MG63 (cell line): ENCODE measurements around the gene BRCA1. TPM values are rescaled to one million over a fixed set of nuclear protein-coding genes. Genes with fewer than 3 reads are reported as not detected.
"Not testable (repeated sequence)": the region's sequence is repeated elsewhere in the genome, so short reads cannot be mapped to it uniquely, and the experiment has no call there.

Source experiments
- DNase-seq: peaks from one replicate; pipeline ENCODE4 v3.0.0-alpha.2; 2020
- H3K27me3 ChIP-seq: fragments of 250-450 bp; sonication (Bioruptor Pico); 2 replicates; pipeline ENCODE4 v1.5.1; 2020; ENCODE audit warnings: mild to moderate bottlenecking, moderate library complexity
- H3K36me3 ChIP-seq: fragments of 250-450 bp; sonication (Bioruptor Pico); 2 replicates; pipeline ENCODE4 v1.5.1; 2020; ENCODE audit warnings: mild to moderate bottlenecking, moderate library complexity
- H3K4me3 ChIP-seq: fragments of 250-450 bp; sonication (Bioruptor Pico); 2 replicates; pipeline ENCODE4 v1.5.1; 2020; ENCODE audit warnings: mild to moderate bottlenecking, moderate library complexity
- H3K9me3 ChIP-seq: fragments of 250-450 bp; sonication (Bioruptor Pico); 2 replicates; pipeline ENCODE4 v1.5.1; 2020; ENCODE audit warnings: mild to moderate bottlenecking, moderate library complexity
- total RNA-seq: library from RNA; depleted of rRNA; stranded (reverse); fragments of >200 nt; shearing (Covaris generic); gene quantifications from 2 replicates; pipeline ENCODE4 v1.2.3, GENCODE V29; 2014; ENCODE audit warnings: low replicate concordance; rRNA removed

BRCA1 gene
- total RNA-seq, 1 experiment from 2014 or later = 30.8 TPM

GRCh38 chr17:43003542-43004172 lies 121.5 kb downstream of the BRCA1 start:
- Histone ChIP-seq H3K4me3 (no peak overlapping the region), H3K9me3 (no peaks in the 10 kb centered on the region), H3K36me3 (peaks cover 65% of the 10 kb centered on the region), H3K27me3 (no peaks in the 10 kb centered on the region)
- DNase-seq = peak; percentile 92

- not testable (repeated sequence) for DNase-seq, H3K9me3 ChIP-seq, H3K27me3 ChIP-seq, H3K4me3 ChIP-seq
- peaks cover 66% of the 10 kb centered on the region for H3K36me3 ChIP-seq
Observed at GRCh38 chr17:43000894-43001293, 124.3 kb downstream of the BRCA1 start.

GRCh38 chr17:42999003-42999525 lies 126.1 kb downstream of the BRCA1 start:
- no peaks in the 10 kb centered on the region for H3K9me3 ChIP-seq
- no peaks in the 10 kb centered on the region for H3K27me3 ChIP-seq
- H3K36me3 ChIP-seq = peaks cover 56% of the 10 kb centered on the region
- H3K4me3 ChIP-seq = peak overlapping the region; percentile 88
- no peak for DNase-seq

- Histone ChIP-seq H3K4me3 (peak within 1 kb of the TSS; percentile 88), H3K27me3 (no peaks in the 10 kb centered on the region), H3K36me3 (peaks cover 49% of the 10 kb centered on the region), H3K9me3 (no peaks in the 10 kb centered on the region)
- peak; percentile 99 for DNase-seq
Observed at GRCh38 chr17:42997984-42998938, 126.9 kb downstream of the BRCA1 start, which contains the start of gene RPL27. TSS of gene RPL27 (plus strand) at chr17:42998419. CDS start at chr17:42998751, 332 bp downstream.

GRCh38 chr17:42997390-42997983 lies 127.7 kb downstream of the BRCA1 start:
- no peaks in the 10 kb centered on the region for H3K27me3 ChIP-seq
- H3K36me3 ChIP-seq = peaks cover 47% of the 10 kb centered on the region
- no peak for DNase-seq
- H3K9me3 ChIP-seq = no peaks in the 10 kb centered on the region
- peak overlapping the region; percentile 88 for H3K4me3 ChIP-seq

Other genes with a start within 250 kb of the BRCA1 start
- gene G6PC1, start 224.6 kb downstream of the BRCA1 start, total RNA-seq = not detected in 2 replicates
- 41.7 and 47.0 TPM in 2 replicates for gene AARSD1, start 160.9 kb downstream of the BRCA1 start, total RNA-seq
- gene PTGES3L, start 145.3 kb downstream of the BRCA1 start, total RNA-seq = not detected in 2 replicates
- 3.8 and 5.1 TPM in 2 replicates for gene RUNDC1, start 144.8 kb downstream of the BRCA1 start, total RNA-seq
- gene RPL27, start 126.9 kb downstream of the BRCA1 start, total RNA-seq = 2,193 and 2,673 TPM in 2 replicates
- gene IFI35, start 118.6 kb downstream of the BRCA1 start, total RNA-seq = 10.7 and 26.8 TPM in 2 replicates
- gene VAT1, start 103.0 kb downstream of the BRCA1 start, total RNA-seq = 181 and 263 TPM in 2 replicates
- not detected in 2 replicates for gene RND2, start 100.1 kb downstream of the BRCA1 start, total RNA-seq
- gene NBR1, start 45.9 kb upstream of the BRCA1 start, total RNA-seq = 78.8 and 81.8 TPM in 2 replicates
- 0.10 and 0.99 TPM in 2 replicates for gene TMEM106A, start 86.5 kb upstream of the BRCA1 start, total RNA-seq
- not detected in 2 replicates for gene CCDC200, start 103.3 kb upstream of the BRCA1 start, total RNA-seq
- gene RNU2-1, start 108.6 kb upstream of the BRCA1 start, total RNA-seq = not detected in 2 replicates